K562 (cell line): Measurements from ENCODE around the gene KCTD21. TPM values are rescaled to one million over a fixed set of nuclear protein-coding genes. Genes with fewer than 3 reads are reported as not detected.

Experiments used
- ATF2 ChIP-seq: sonication (generic); formaldehyde crosslinking; IDR thresholded peaks from 2 replicates; pipeline ENCODE4 v1.8.1; 2022; ENCODE audit warnings: missing genetic modification reagents
- CBX3 ChIP-seq, 2 experiments: IDR thresholded peaks; 1 replicate in 1 of 2; 2 replicates in 1 of 2; pipeline ENCODE4 v1.6.1; 2012; ENCODE audit warnings: inconsistent platforms in 2 of 2, low read length in 2 of 2, borderline replicate concordance in 1 of 2, control low read depth in 1 of 2
- CREB5 ChIP-seq: fragments of 250-450 bp; sonication (Bioruptor Pico); IDR thresholded peaks from 2 replicates; pipeline ENCODE4 v1.5.0; 2020; ENCODE audit warnings: mild to moderate bottlenecking
- DACH1 ChIP-seq: fragments of 450-650 bp; IDR thresholded peaks from 2 replicates; pipeline ENCODE4 v1.6.1; 2018; ENCODE audit not compliant: partially characterized antibody
- EGR1 ChIP-seq: fragments of 450-650 bp; conservative IDR thresholded peaks from 2 replicates; pipeline ENCODE4 v1.6.1; 2017; ENCODE audit warnings: mild to moderate bottlenecking
- ETS1 ChIP-seq: conservative IDR thresholded peaks from 2 replicates; pipeline ENCODE4 v1.6.1; 2011; ENCODE audit warnings: low read depth, mild to moderate bottlenecking, low read length; ENCODE audit not compliant: control insufficient read depth
- FOXM1 ChIP-seq, 2 experiments: fragments of 450-650 bp in 1 of 2; sonication (generic) in 1 of 2; formaldehyde crosslinking in 1 of 2; IDR thresholded peaks; 2 replicates each; pipeline versions ENCODE4 v1.6.1 to v1.9.0; 2017 to 2022; ENCODE audit warnings: low read depth in 2 of 2, mild to moderate bottlenecking in 2 of 2, missing genetic modification reagents in 1 of 2, moderate library complexity in 1 of 2
- HNRNPLL ChIP-seq: fragments of 200-400 bp; formaldehyde crosslinking; IDR thresholded peaks from 2 replicates; pipeline ENCODE4 v1.6.1; 2017; ENCODE audit warnings: low read length, low read depth, mild to moderate bottlenecking; ENCODE audit not compliant: poor library complexity, severe bottlenecking
- JUNB ChIP-seq: fragments of 450-650 bp; formaldehyde crosslinking; conservative IDR thresholded peaks from 2 replicates; pipeline ENCODE4 v1.4.0; 2020; ENCODE audit warnings: mild to moderate bottlenecking
- KLF6 ChIP-seq: fragments of 250-450 bp; sonication (Bioruptor Pico); IDR thresholded peaks from 2 replicates; pipeline ENCODE4 v1.4.0; 2020; ENCODE audit warnings: mild to moderate bottlenecking, moderate library complexity, borderline replicate concordance
- MTA1 ChIP-seq: fragments of 450-650 bp; IDR thresholded peaks from 2 replicates; pipeline ENCODE4 v1.6.1; 2017; ENCODE audit warnings: borderline replicate concordance
- NCOA6 ChIP-seq: fragments of 450-650 bp; IDR thresholded peaks from 2 replicates; pipeline ENCODE4 v1.6.1; 2017; ENCODE audit warnings: mild to moderate bottlenecking
- NRF1 ChIP-seq, 2 experiments: fragments of 450-650 bp; IDR thresholded peaks in 1 of 2; conservative IDR thresholded peaks in 1 of 2; 2 replicates each; pipeline ENCODE4 v1.6.1; 2014; ENCODE audit warnings: mild to moderate bottlenecking in 2 of 2
- PHB2 ChIP-seq: fragments of 450-650 bp; IDR thresholded peaks from 2 replicates; pipeline ENCODE4 v1.6.1; 2017; ENCODE audit warnings: low read depth
- TARDBP ChIP-seq: fragments of 450-650 bp; IDR thresholded peaks from 2 replicates; pipeline ENCODE4 v1.6.1; 2016
- YBX1 ChIP-seq: fragments of 450-650 bp; IDR thresholded peaks from 2 replicates; pipeline ENCODE4 v1.7.1; 2016; ENCODE audit warnings: mild to moderate bottlenecking
- ZBTB34 ChIP-seq: fragments of 250-450 bp; sonication (Bioruptor Pico); IDR thresholded peaks from 2 replicates; pipeline ENCODE4 v1.8.0; 2021; ENCODE audit warnings: mild to moderate bottlenecking, moderate library complexity
- ZFX ChIP-seq: sonication (generic); formaldehyde crosslinking; IDR thresholded peaks from 2 replicates; pipeline ENCODE4 v1.8.0; 2022; ENCODE audit warnings: mild to moderate bottlenecking, missing genetic modification reagents, moderate library complexity
- ZMIZ1 ChIP-seq, 2 experiments: fragments of 150-350 bp in 1 of 2; IDR thresholded peaks; 2 replicates each; pipeline ENCODE4 v1.6.1; 2012 to 2016; ENCODE audit warnings: low read depth in 2 of 2, low read length in 2 of 2, mild to moderate bottlenecking in 1 of 2, moderate library complexity in 1 of 2
- ZNF696 ChIP-seq: fragments of 250-450 bp; sonication (Bioruptor Pico); conservative IDR thresholded peaks from 2 replicates; pipeline ENCODE4 v1.4.0; 2020; ENCODE audit warnings: mild to moderate bottlenecking, moderate library complexity
- polyA plus RNA-seq, 8 experiments: library from polyadenylated mRNA; depleted of rRNA in 4 of 8; stranded (reverse) in 5 of 8; unstranded in 3 of 8; fragments of >200 nt; fragmentation: Nextera tagmentation in 2 of 8; fragmentation: Illumina TruSeq in 1 of 8; extraction: Ambion mirVana in 2 of 8; extraction: Trizol in 1 of 8; gene quantifications; 2 replicates each; pipeline versions ENCODE4 v1.2.1 to v1.2.3, GENCODE V29; 2011 to 2014; ENCODE audit warnings: inconsistent platforms in 1 of 8, missing spikeins in 1 of 8
- total RNA-seq, 7 experiments: library from RNA; depleted of rRNA in 6 of 7; stranded (reverse); fragments of >200 nt in 6 of 7; fragmentation: Illumina TruSeq in 2 of 7; extraction: Trizol in 2 of 7; gene quantifications; 2 replicates each; pipeline versions ENCODE4 v1.2.1 to v1.2.3, GENCODE V29; 2011 to 2021; ENCODE audit warnings: low replicate concordance in 1 of 7

KCTD21 gene
- total and polyA plus RNA-seq, 9 of the 15 experiments (the other 6 are each of a cell fraction or from before 2014, with no cell fraction given): 0.34 to 5.4 (median 1.9) TPM

- no peak for TF ChIP-seq ATF2
- no peak for TF ChIP-seq HNRNPLL
- no peak for TF ChIP-seq MTA1
- TF ChIP-seq CBX3 (IDR thresholded peaks at IDR 0.05; ENCODE audit: borderline replicate concordance in 1 of 2, low read length in 2 of 2): no peak
- TF ChIP-seq ZNF696 (CRISPR knock-in tag): no peak
- no peak for TF ChIP-seq ZFX (CRISPR knock-in tag)
- TF ChIP-seq YBX1: no peak
- no peak for TF ChIP-seq KLF6 (CRISPR knock-in tag)
- TF ChIP-seq FOXM1 (IDR thresholded peaks at IDR 0.05; ENCODE audit: low read depth): no peak
- no peak for TF ChIP-seq FOXM1 (CRISPR knock-in tag; IDR thresholded peaks at IDR 0.05; ENCODE audit: low read depth)
- no peak for TF ChIP-seq ZMIZ1 (IDR thresholded peaks at IDR 0.05; ENCODE audit: low read depth in 2 of 2, low read length in 2 of 2)
- TF ChIP-seq ETS1: no peak
- no peak for TF ChIP-seq NCOA6
- no peak for TF ChIP-seq ZBTB34 (CRISPR knock-in tag)
- no peak for TF ChIP-seq EGR1
- no peak for TF ChIP-seq PHB2
- no peak for TF ChIP-seq NRF1 (conservative IDR thresholded peaks at IDR 0.05 in 1 of 2, IDR thresholded peaks at IDR 0.05 in 1 of 2)
- no peak for TF ChIP-seq DACH1
- 0 out of 2 replicates have a peak, but pooled peaks have one; percentile 31 for TF ChIP-seq JUNB (CRISPR knock-in tag)
- TF ChIP-seq CREB5: no peak
- no peak for TF ChIP-seq TARDBP
Observed at GRCh38 chr11:78179459-78180071, 8.9 kb downstream of the KCTD21 start (continued).
